GM18951 (cell line): ENCODE data around the gene PRPF40A.

Experiments used
- POLR2A ChIP-seq: IDR thresholded peaks from 4 replicates; pipeline ENCODE4 v1.6.1; 2011; ENCODE audit warnings: mild to moderate bottlenecking; ENCODE audit not compliant: insufficient read length, insufficient read depth; ENCODE audit errors: extremely low read depth
- in situ Hi-C: fragments of 300-500 bp; cut with MboI; formaldehyde crosslinking; loops from one replicate; pipeline ENCODE4 v1.12.0; 2022; ENCODE audit warnings: low sequenced_read_pairs, mixed read lengths, inconsistent platforms; ENCODE audit not compliant: unreplicated experiment

Gene PRPF40A

DNA sequence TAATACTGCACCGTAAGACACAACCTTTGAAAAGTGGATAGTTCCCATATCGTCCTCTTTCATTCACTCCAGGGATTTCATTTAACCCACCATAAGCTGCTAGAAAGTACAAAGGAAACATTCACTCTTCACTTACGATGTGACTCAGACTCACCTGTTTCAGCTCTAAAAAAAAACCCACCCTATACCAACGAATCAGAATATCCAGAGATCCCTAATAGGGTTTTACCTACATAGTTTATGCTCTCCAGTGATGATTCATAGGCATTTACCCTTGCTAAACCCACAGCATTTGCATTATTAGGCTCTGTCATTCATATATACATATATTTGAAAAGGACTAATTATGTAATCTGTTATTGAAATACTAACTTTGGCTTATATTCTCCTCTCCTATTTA lies 60.2 kb downstream of the PRPF40A start:
- TF ChIP-seq POLR2A = no peak
- in situ Hi-C loops = no loop called here

DNA sequence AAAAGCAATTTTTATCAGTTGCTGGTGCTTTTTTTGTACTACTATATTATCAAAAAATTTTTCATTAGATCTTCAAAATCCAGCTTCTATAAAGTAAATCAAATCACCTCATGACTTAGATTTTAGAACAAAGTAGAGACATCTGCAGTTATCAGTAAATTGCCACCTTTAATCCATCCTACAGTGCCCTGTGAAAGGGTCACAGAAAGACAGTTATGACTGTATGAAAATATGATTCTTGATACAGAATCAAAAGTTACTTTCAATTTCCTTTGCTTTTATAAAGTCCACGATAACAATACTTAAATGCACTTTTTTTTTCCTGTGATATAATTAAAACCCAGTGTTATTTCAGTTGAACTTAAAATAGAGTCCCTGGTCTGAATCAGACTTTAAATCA lies 61.4 kb downstream of the PRPF40A start:
- in situ Hi-C loops = no loop called here
- no peak for TF ChIP-seq POLR2A

DNA sequence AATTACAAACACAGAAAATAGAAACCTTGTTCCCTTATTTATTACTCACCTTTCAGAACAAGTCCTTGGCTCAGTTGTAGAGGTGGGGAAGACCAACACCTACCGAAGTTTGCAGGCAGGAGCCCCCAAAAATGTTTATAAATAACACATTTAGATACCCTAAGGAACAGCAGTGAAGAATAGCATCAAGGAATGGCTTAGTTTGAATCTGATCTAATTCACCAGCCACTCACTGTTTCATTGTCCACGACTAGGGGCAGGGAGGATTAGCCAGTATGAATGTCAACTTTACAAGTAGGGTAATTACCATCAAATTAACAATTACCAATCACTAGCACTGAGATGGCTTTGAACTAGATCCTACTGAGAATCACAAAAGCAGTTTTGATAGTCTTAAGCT lies 65.4 kb downstream of the PRPF40A start:
- in situ Hi-C loops = no loop called here
- no peak for TF ChIP-seq POLR2A

GRCh38 chr2:152650768-152651371 lies 66.4 kb downstream of the PRPF40A start:
- in situ Hi-C loops = no loop called here
- no peak for TF ChIP-seq POLR2A

DNA sequence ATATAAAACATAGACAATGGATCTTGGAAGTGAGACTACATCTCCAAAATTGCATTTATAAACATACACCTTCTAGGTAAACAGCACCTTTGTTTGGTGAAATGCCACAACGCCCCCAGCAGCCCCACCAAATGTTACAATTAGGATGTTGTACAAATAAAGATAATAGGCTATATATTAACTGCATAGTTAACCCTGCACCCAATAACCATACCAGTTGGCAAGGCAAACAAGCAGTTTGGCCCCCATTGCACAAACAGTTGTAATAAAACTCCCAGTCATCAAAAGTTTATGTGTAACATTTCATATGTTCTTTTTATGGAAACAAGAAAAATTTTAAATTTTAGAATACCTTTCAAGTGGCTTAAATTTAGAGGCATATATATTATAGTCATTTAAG lies 67.3 kb downstream of the PRPF40A start:
- TF ChIP-seq POLR2A = no peak
- in situ Hi-C loops = no loop called here

DNA sequence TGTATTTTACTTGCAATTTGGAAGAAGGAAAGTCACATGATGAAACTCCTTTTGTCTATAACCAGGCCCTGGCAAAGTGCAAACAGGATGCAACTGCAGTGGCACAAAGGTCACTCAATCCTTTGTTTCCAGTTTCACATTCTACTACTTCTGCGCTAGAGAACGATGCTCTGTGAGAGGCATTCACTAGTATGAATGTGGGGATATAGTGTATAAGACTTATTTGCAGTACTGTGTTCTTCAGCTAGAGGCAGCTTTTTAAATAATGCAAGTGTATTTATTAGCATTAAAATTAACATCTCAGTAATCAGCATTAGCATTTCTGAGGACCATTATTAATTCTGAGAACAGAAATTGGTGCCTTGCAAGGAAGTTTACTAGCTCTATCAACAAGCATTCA lies 68.9 kb downstream of the PRPF40A start:
- in situ Hi-C loops = no loop called here
- no peak for TF ChIP-seq POLR2A

- in situ Hi-C loops = no loop called here
- no peak for TF ChIP-seq POLR2A
Observed at GRCh38 chr2:152647552-152647951, 69.7 kb downstream of the PRPF40A start.

GRCh38 chr2:152646775-152647174 lies 70.5 kb downstream of the PRPF40A start:
- no peak for TF ChIP-seq POLR2A

DNA sequence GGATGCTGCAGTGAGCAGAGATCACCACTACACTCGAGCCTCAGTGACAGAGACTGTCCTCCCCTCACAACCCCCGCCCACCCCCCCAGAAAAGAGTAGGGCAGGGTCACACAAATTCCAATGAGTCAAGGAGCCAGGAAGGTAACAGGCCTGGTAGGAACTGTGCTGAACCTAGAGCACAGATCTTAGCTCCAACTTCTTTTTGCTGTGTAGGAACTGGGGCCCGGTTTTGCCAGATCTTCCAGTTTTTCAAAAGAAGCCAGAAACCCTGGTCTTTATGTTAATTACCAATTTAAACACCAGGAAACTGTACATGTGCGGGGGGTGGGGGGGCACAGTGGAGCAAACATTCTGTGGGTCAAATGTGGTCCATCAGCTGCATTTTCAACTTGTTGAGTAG lies 71.0 kb downstream of the PRPF40A start:
- in situ Hi-C loops = no loop called here

More at GRCh38 chr2:152646775-152647174, 70.5 kb downstream of the PRPF40A start:
- in situ Hi-C loops = no loop called here

GRCh38 chr2:152644189-152644873 lies 72.9 kb downstream of the PRPF40A start:
- in situ Hi-C loops = no loop called here
- TF ChIP-seq POLR2A = no peak

More for the DNA sequence above, 71.0 kb downstream of the PRPF40A start:
- no peak for TF ChIP-seq POLR2A

DNA sequence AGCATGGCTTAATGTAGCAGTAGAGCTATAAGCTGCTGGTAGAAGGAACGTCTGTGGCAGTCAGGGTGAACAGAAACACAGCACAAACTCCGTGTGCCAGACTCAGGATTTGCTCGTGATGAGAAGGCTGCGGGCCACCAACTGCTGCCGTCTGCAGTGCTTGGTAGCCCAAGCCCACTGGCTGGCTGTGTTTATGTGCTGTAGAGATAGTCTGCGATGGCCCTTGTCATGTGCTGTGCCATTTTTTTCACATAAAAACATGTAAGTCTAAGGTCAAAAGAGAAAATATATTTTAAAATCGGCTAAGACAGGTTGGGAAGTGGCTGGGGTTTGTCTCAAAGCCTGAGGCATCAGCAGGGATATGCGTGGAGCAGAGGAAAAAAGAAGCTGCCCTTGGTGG lies 78.7 kb downstream of the PRPF40A start:
- TF ChIP-seq POLR2A = no peak
- in situ Hi-C loops = loop anchor here (10.0 kb wide), 1 partner anchor 594 kb away; no protein-coding TSS in a partner anchor

DNA sequence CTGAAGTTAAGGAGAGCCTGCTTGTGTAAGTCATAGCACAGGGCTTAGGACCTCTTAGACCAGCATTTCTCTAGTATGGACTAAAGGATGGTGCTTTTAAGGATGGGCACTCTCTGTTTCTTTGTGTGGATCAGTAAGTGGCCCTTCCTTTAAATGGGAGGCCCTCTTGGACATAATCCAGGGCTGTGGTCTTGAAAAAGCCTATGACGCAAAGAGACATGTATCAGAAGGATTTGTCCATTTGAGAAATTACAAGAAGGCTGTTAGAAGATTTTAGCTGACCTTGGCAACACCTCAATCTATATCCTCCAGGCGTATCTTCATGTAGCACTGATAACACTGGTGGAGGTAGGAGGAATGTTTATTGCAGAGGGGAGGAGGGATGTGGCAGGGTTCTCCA lies 79.2 kb downstream of the PRPF40A start:
- TF ChIP-seq POLR2A = no peak
- in situ Hi-C loops = loop anchor here (10.0 kb wide), 1 partner anchor 593 kb away; no protein-coding TSS in a partner anchor

DNA sequence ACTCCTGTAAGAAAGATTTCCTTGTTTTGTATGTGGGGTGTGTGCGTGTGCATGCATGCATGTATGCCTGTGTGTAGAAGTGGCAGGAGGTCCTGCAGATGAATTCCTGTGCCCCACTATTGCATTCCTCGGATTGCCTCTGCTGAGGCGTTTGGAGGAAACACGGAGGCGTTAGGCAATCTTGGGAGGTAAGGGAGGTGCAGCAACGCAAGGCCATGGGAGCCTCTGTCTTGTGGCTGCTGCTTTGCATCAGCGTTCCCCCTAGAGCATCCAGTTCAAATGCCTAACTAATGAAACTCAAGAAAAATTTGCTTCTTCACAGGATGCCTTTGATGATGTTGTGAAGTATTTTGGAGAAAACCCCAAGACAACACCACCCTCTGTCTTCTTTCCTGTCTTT lies 80.0 kb downstream of the PRPF40A start:
- no peak for TF ChIP-seq POLR2A
- in situ Hi-C loops = loop anchor here (10.0 kb wide), 1 partner anchor 592 kb away; no protein-coding TSS in a partner anchor
